ENCODE measurements around the gene ALDH8A1.

The ALDH8A1 gene

DNA sequence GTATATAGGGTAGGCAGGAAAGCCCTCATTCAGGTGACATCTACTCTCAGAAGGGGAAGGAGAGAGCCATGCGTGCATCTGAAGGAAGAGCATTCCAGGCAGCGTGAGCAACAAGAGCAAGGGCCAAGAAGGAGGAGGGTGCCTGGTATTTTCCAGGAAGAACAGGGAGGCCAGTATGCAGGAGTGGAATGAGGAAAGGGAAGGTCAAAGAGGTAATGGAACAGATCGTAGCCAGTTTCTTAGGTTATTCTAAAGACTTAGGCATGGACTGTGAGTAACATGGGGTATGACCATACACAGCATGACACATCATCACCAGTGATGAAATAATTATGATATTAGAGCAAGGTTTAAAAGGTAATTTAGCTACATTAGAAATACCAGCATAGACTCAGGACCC is 24.1 kb downstream of the ALDH8A1 start:
- TF ChIP-seq, protein P1, sequence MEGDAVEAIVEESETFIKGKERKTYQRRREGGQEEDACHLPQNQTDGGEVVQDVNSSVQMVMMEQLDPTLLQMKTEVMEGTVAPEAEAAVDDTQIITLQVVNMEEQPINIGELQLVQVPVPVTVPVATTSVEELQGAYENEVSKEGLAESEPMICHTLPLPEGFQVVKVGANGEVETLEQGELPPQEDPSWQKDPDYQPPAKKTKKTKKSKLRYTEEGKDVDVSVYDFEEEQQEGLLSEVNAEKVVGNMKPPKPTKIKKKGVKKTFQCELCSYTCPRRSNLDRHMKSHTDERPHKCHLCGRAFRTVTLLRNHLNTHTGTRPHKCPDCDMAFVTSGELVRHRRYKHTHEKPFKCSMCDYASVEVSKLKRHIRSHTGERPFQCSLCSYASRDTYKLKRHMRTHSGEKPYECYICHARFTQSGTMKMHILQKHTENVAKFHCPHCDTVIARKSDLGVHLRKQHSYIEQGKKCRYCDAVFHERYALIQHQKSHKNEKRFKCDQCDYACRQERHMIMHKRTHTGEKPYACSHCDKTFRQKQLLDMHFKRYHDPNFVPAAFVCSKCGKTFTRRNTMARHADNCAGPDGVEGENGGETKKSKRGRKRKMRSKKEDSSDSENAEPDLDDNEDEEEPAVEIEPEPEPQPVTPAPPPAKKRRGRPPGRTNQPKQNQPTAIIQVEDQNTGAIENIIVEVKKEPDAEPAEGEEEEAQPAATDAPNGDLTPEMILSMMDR (IDR thresholded peaks at IDR 0.05; ENCODE audit: insufficient read depth, low read length, poor library complexity, severe bottlenecking) = no peak
- no peaks in the 10 kb centered on the region for H3K36me3 ChIP-seq (ENCODE audit: control insufficient read depth, insufficient read depth, low read length)
- H3K4me3 ChIP-seq (replicated peaks; ENCODE audit: low read depth, low read length) = no peak overlapping the region
- DNase-seq (ENCODE audit: extremely low read depth, insufficient read length) = no peak
- no peaks in the 10 kb centered on the region for H3K27me3 ChIP-seq (replicated peaks; ENCODE audit: control insufficient read depth, insufficient read depth, low read length)

- H3K4me3 ChIP-seq (replicated peaks; ENCODE audit: low read depth, low read length) = no peak overlapping the region
- no peaks in the 10 kb centered on the region for H3K27me3 ChIP-seq (replicated peaks; ENCODE audit: control insufficient read depth, insufficient read depth, low read length)
- no peak for DNase-seq (ENCODE audit: extremely low read depth, insufficient read length)
- no peaks in the 10 kb centered on the region for H3K36me3 ChIP-seq (ENCODE audit: control insufficient read depth, insufficient read depth, low read length)
- TF ChIP-seq, protein P1 (IDR thresholded peaks at IDR 0.05; ENCODE audit: insufficient read depth, low read length, poor library complexity, severe bottlenecking) = no peak
Measured at GRCh38 chr6:134921721-134922261, 28.1 kb downstream of the ALDH8A1 start.

DNA sequence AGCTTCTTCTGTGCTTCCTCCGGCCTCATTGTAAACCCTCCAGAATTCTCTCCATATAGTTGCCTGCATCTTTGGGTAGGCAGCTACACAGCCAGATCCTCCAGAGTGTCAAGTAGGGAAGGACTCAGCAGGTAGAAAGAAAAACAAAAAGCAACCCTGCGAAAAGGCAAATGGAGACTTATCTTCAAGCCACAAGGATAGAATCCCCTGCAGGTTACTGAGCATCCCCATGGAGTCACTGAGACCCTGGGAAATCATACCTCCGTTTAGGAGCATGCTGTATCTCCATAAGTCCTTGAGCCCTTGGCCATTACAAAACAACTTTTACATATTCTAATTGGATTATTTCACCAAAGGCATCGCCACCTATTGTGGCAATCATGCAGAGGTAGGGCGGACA is 28.6 kb downstream of the ALDH8A1 start:
- TF ChIP-seq, protein P1 (IDR thresholded peaks at IDR 0.05; ENCODE audit: insufficient read depth, low read length, poor library complexity, severe bottlenecking) = no peak
- no peak for DNase-seq (ENCODE audit: extremely low read depth, insufficient read length)
- Histone ChIP-seq H3K27me3 (replicated peaks; ENCODE audit: control insufficient read depth, insufficient read depth, low read length) (no peaks in the 10 kb centered on the region), H3K4me3 (replicated peaks; ENCODE audit: low read depth, low read length) (no peak overlapping the region), H3K36me3 (ENCODE audit: control insufficient read depth, insufficient read depth, low read length) (no peaks in the 10 kb centered on the region)

- Histone ChIP-seq H3K36me3 (ENCODE audit: control insufficient read depth, insufficient read depth, low read length) (no peaks in the 10 kb centered on the region), H3K27me3 (replicated peaks; ENCODE audit: control insufficient read depth, insufficient read depth, low read length) (no peaks in the 10 kb centered on the region), H3K4me3 (replicated peaks; ENCODE audit: low read depth, low read length) (no peak overlapping the region)
- no peak for DNase-seq (ENCODE audit: extremely low read depth, insufficient read length)
- TF ChIP-seq, protein P1 (IDR thresholded peaks at IDR 0.05; ENCODE audit: insufficient read depth, low read length, poor library complexity, severe bottlenecking) = no peak
Measured at GRCh38 chr6:134920422-134920821, 29.5 kb downstream of the ALDH8A1 start.

- TF ChIP-seq, protein P1 (IDR thresholded peaks at IDR 0.05; ENCODE audit: insufficient read depth, low read length, poor library complexity, severe bottlenecking) = no peak
- Histone ChIP-seq H3K4me3 (replicated peaks; ENCODE audit: low read depth, low read length) (no peak overlapping the region), H3K27me3 (replicated peaks; ENCODE audit: control insufficient read depth, insufficient read depth, low read length) (no peaks in the 10 kb centered on the region), H3K36me3 (ENCODE audit: control insufficient read depth, insufficient read depth, low read length) (no peaks in the 10 kb centered on the region)
- DNase-seq (ENCODE audit: extremely low read depth, insufficient read length) = no peak
Measured at GRCh38 chr6:134918418-134918961, 31.4 kb downstream of the ALDH8A1 start.

DNA sequence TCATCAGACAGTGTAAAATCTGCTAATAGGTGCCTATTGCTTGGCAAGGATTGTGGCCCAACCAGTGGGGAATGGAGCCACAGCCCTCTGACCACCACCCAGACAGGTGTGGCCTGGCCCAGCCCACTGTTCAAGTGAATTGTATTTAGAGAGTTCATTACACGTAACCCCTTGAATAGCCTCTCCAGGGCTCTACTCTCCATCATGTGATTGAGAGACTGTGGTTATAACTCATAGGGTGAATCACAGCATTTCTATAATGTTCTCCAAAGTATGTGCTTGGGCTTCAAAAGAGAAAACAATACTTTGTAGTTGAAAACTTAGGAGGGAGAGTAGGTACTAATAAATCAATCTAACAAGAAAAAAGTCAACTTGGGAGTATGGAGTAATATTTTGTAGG is 38.4 kb downstream of the ALDH8A1 start:
- TF ChIP-seq, protein P1 (IDR thresholded peaks at IDR 0.05; ENCODE audit: insufficient read depth, low read length, poor library complexity, severe bottlenecking) = no peak
- H3K36me3 ChIP-seq (ENCODE audit: control insufficient read depth, insufficient read depth, low read length) = no peaks in the 10 kb centered on the region
- no peak for DNase-seq (ENCODE audit: extremely low read depth, insufficient read length)
- H3K27me3 ChIP-seq (replicated peaks; ENCODE audit: control insufficient read depth, insufficient read depth, low read length) = no peaks in the 10 kb centered on the region
- no peak overlapping the region for H3K4me3 ChIP-seq (replicated peaks; ENCODE audit: low read depth, low read length)

All from GM06990 (cell line).